ENCODE measurements around the gene PITPNC1. TPM values are rescaled to one million over a fixed set of nuclear protein-coding genes. Genes with fewer than 3 reads are reported as not detected.
"Not testable (repeated sequence)": the region's sequence is repeated elsewhere in the genome, so short reads cannot be mapped to it uniquely, and the experiment has no call there.

Gene PITPNC1
- total RNA-seq, 1 donor from 2014 or later, result 28.7 TPM

DNA sequence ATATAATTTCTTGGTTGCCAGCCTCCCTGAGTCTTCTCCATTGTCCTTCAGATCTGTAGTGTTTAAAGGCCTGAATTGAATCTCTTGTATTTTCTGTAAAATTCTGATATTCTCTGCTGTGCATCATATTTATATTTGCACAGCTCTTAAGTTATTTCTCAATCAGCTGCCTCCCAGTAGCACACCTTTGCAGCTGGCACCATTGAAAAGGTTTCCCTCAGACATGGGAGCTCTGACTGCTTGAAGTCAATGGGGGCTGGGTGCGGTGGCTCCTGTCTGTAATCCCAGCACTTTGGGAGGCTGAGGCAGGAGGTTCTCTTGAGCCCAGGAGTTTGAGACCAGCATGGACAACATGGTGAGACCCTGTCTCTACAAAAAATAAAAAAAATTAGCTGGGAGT, 40.4 kb downstream of the PITPNC1 start:
- no peak overlapping the region for H3K4me3 ChIP-seq (ENCODE audit: low read depth, low read length)
- H3K36me3 ChIP-seq (ENCODE audit: control insufficient read depth, insufficient read depth, low read length), result no peaks in the 10 kb centered on the region
- no peak for FAIRE-seq
- no peak for TF ChIP-seq CTCF (IDR thresholded peaks at IDR 0.05; ENCODE audit: insufficient read depth, low read length, severe bottlenecking)
- DNase-seq (ENCODE audit: low read depth), result peak; percentile 25
- no peaks in the 10 kb centered on the region for H3K27me3 ChIP-seq (ENCODE audit: control insufficient read depth, insufficient read depth, low read length)

DNA sequence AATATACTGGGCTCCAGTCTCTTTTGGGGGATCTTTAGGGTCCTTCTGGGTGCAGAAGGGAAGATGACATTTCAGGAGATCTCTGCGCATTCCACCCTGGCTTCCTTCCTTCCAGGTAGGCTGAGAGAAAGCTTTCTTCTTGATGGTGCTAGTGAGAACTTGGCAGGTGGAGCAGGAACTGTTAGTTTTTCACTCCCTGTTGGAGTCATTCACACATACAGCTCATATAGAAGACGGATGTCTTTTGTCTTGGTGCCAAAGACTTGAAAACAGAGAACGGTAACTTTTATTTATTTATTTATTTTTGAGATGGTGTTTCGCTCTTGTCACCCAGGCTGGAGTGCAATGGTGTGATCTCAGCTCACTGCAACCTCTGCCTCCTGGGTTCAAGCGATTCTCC, 43.9 kb downstream of the PITPNC1 start:
- H3K4me3 ChIP-seq (ENCODE audit: low read depth, low read length), result no peak overlapping the region
- no peak for TF ChIP-seq CTCF (IDR thresholded peaks at IDR 0.05; ENCODE audit: insufficient read depth, low read length, severe bottlenecking)
- no peaks in the 10 kb centered on the region for H3K27me3 ChIP-seq (ENCODE audit: control insufficient read depth, insufficient read depth, low read length)
- FAIRE-seq, result no peak
- H3K36me3 ChIP-seq (ENCODE audit: control insufficient read depth, insufficient read depth, low read length), result no peaks in the 10 kb centered on the region
- peak; percentile 51 for DNase-seq (ENCODE audit: low read depth)

DNA sequence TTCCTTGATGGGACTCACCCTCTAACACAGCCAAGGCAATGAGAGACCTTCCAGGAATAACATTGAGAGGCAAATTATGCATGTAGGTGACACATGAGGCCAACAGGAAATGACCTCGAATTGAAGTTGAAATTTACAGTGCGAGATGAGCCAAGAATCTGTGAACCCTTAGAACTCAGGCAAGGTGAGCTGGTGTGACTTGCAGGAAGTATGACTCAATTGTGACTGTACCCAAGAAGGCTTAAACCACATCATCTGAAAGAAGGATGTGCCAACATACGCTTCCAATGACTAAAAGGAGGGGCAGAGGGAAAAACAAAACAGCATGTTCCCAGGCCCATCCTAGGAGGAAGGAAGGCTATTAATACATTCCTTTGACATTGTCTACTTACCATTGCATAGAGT, 44.8 kb downstream of the PITPNC1 start:
- FAIRE-seq (peak; percentile 93), DNase-seq (ENCODE audit: low read depth) (peak; percentile 100)
- no peak overlapping the region for H3K4me3 ChIP-seq (ENCODE audit: low read depth, low read length)
- no peaks in the 10 kb centered on the region for H3K27me3 ChIP-seq (ENCODE audit: control insufficient read depth, insufficient read depth, low read length)
- TF ChIP-seq CTCF (IDR thresholded peaks at IDR 0.05; ENCODE audit: insufficient read depth, low read length, severe bottlenecking), result no peak
- H3K36me3 ChIP-seq (ENCODE audit: control insufficient read depth, insufficient read depth, low read length), result no peaks in the 10 kb centered on the region

- not testable (repeated sequence) for H3K27me3 ChIP-seq (ENCODE audit: control insufficient read depth, insufficient read depth, low read length); DNase-seq (ENCODE audit: low read depth); FAIRE-seq; H3K4me3 ChIP-seq (ENCODE audit: low read depth, low read length); H3K36me3 ChIP-seq (ENCODE audit: control insufficient read depth, insufficient read depth, low read length)
These were observed 45.2 kb downstream of the PITPNC1 start for GRCh38 chr17:67422296-67422695.

GRCh38 chr17:67422897-67423296, 45.8 kb downstream of the PITPNC1 start:
- TF ChIP-seq CTCF (IDR thresholded peaks at IDR 0.05; ENCODE audit: insufficient read depth, low read length, severe bottlenecking), result no peak
- DNase-seq (ENCODE audit: low read depth), result no peak
- H3K36me3 ChIP-seq (ENCODE audit: control insufficient read depth, insufficient read depth, low read length), result no peaks in the 10 kb centered on the region
- no peak overlapping the region for H3K4me3 ChIP-seq (ENCODE audit: low read depth, low read length)
- no peaks in the 10 kb centered on the region for H3K27me3 ChIP-seq (ENCODE audit: control insufficient read depth, insufficient read depth, low read length)
- FAIRE-seq, result no peak

GRCh38 chr17:67425571-67426160, 48.6 kb downstream of the PITPNC1 start:
- FAIRE-seq, result no peak
- DNase-seq (ENCODE audit: low read depth), result no peak
- no peaks in the 10 kb centered on the region for H3K36me3 ChIP-seq (ENCODE audit: control insufficient read depth, insufficient read depth, low read length)
- H3K27me3 ChIP-seq (ENCODE audit: control insufficient read depth, insufficient read depth, low read length), result no peaks in the 10 kb centered on the region
- no peak for TF ChIP-seq CTCF (IDR thresholded peaks at IDR 0.05; ENCODE audit: insufficient read depth, low read length, severe bottlenecking)
- H3K4me3 ChIP-seq (ENCODE audit: low read depth, low read length), result no peak overlapping the region
